ENCODE data around the gene TBC1D32. TPM values are rescaled to one million over a fixed set of nuclear protein-coding genes. Genes with fewer than 3 reads are reported as not detected.
"Not testable (repeated sequence)": the region's sequence is repeated elsewhere in the genome, so short reads cannot be mapped to it uniquely, and the experiment has no call there.

Gene TBC1D32
- total RNA-seq, 1 donor from 2014 or later: 4.1 TPM

GRCh38 chr6:121223930-121224329 lies 110.3 kb downstream of the TBC1D32 start:
- DNase-seq (ENCODE audit: low read depth): no peak
- Histone ChIP-seq H3K36me3 (ENCODE audit: control insufficient read depth, insufficient read depth, low read length) (no peaks in the 10 kb centered on the region), H3K4me3 (ENCODE audit: low read depth, low read length) (no peak overlapping the region), H3K27me3 (ENCODE audit: control insufficient read depth, insufficient read depth, low read length) (no peaks in the 10 kb centered on the region)
- TF ChIP-seq CTCF (IDR thresholded peaks at IDR 0.05; ENCODE audit: insufficient read depth, low read length, poor library complexity, severe bottlenecking): no peak

GRCh38 chr6:121223212-121223611 lies 111.1 kb downstream of the TBC1D32 start:
- H3K27me3 ChIP-seq (ENCODE audit: control insufficient read depth, insufficient read depth, low read length): no peaks in the 10 kb centered on the region
- no peak for DNase-seq (ENCODE audit: low read depth)
- no peak for TF ChIP-seq CTCF (IDR thresholded peaks at IDR 0.05; ENCODE audit: insufficient read depth, low read length, poor library complexity, severe bottlenecking)
- H3K36me3 ChIP-seq (ENCODE audit: control insufficient read depth, insufficient read depth, low read length): no peaks in the 10 kb centered on the region
- H3K4me3 ChIP-seq (ENCODE audit: low read depth, low read length): no peak overlapping the region

- no peak for DNase-seq (ENCODE audit: low read depth)
Measured at GRCh38 chr6:121222656-121223055, 111.6 kb downstream of the TBC1D32 start.

GRCh38 chr6:121216928-121217327 lies 117.4 kb downstream of the TBC1D32 start:
- no peak for DNase-seq (ENCODE audit: low read depth)
- no peaks in the 10 kb centered on the region for H3K36me3 ChIP-seq (ENCODE audit: control insufficient read depth, insufficient read depth, low read length)
- H3K4me3 ChIP-seq (ENCODE audit: low read depth, low read length): no peak overlapping the region
- H3K27me3 ChIP-seq (ENCODE audit: control insufficient read depth, insufficient read depth, low read length): no peaks in the 10 kb centered on the region
- TF ChIP-seq CTCF (IDR thresholded peaks at IDR 0.05; ENCODE audit: insufficient read depth, low read length, poor library complexity, severe bottlenecking): no peak

More at GRCh38 chr6:121222656-121223055, 111.6 kb downstream of the TBC1D32 start:
- H3K4me3 ChIP-seq (ENCODE audit: low read depth, low read length): no peak overlapping the region
- H3K36me3 ChIP-seq (ENCODE audit: control insufficient read depth, insufficient read depth, low read length): no peaks in the 10 kb centered on the region
- no peak for TF ChIP-seq CTCF (IDR thresholded peaks at IDR 0.05; ENCODE audit: insufficient read depth, low read length, poor library complexity, severe bottlenecking)
- no peaks in the 10 kb centered on the region for H3K27me3 ChIP-seq (ENCODE audit: control insufficient read depth, insufficient read depth, low read length)

- H3K27me3 ChIP-seq (ENCODE audit: control insufficient read depth, insufficient read depth, low read length); H3K4me3 ChIP-seq (ENCODE audit: low read depth, low read length); DNase-seq (ENCODE audit: low read depth); H3K36me3 ChIP-seq (ENCODE audit: control insufficient read depth, insufficient read depth, low read length): not testable (repeated sequence)
Measured at GRCh38 chr6:121213341-121213740, 120.9 kb downstream of the TBC1D32 start.

DNA sequence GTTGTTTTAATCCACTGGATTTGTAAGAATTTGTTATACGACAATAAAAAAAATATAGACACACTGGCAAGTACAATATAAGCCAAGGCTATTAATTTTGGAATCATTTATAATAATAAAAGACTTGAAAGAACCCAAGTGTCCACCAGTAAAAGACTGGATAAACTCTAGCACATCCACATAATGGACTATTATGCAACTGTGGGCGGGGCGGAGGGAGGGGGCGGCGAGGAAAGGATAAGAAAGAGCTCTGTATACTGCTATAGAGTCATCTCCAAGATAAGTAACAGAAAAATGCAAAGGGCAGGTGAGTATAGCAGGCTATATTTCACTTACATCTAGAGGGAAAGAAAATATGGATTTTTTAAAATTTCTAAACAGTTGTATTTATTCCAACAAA lies 123.3 kb downstream of the TBC1D32 start:
- no peak overlapping the region for H3K4me3 ChIP-seq (ENCODE audit: low read depth, low read length)
- no peak for TF ChIP-seq CTCF (IDR thresholded peaks at IDR 0.05; ENCODE audit: insufficient read depth, low read length, poor library complexity, severe bottlenecking)
- DNase-seq (ENCODE audit: low read depth): no peak
- H3K27me3 ChIP-seq (ENCODE audit: control insufficient read depth, insufficient read depth, low read length): no peaks in the 10 kb centered on the region
- H3K36me3 ChIP-seq (ENCODE audit: control insufficient read depth, insufficient read depth, low read length): no peaks in the 10 kb centered on the region

Measured in kidney epithelial cell (primary cell).